ENCODE measurements around the gene HPCAL1.
A peak's percentile ranks its signal among the peaks of the same experiment; 100 is the strongest.

HPCAL1 gene

DNA sequence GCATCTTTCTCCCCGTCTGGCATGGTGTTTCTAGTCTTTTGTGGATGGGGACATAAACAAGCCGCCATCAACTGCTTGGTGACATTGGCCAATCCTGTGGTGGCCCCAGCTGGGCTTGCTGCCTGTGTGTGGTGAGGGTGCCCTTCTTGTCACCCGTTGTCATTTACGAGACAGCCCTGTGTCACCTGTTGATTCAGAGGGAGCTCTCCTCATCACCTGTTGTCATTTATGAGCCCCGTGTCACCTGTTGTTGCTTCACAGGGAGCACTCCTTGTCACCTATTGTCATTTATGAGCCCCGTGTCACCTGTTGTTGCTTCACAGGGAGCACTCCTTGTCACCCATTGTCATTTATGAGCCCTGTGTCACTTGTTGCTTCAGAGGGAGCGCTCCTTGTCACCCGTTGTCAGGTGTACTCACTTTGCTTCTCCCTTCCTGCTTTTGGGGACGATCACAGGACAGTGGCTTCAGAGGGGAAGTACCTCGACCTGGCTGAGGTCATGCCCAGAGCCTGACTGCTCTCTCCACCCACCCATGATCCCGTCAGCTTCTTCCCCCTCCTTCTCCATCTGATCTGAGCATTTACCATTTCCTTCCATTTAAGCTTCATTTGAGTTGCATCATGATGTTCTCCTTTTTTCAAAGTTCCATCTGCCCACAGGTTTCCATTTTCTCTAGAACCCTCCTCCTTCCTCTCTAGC lies 29.1 kb downstream of the HPCAL1 start:
- Histone ChIP-seq H3K27ac (ENCODE audit: insufficient read depth in 1 of 2, low read depth in 1 of 2, low read length in 2 of 2, poor library complexity in 1 of 2, severe bottlenecking in 2 of 2) (peak overlapping the region; percentile 30 to 80), H3K9me3 (ENCODE audit: control extremely low read depth in 1 of 5, control insufficient read depth in 4 of 5, insufficient read depth in 2 of 5, low read depth in 1 of 5, low read length in 4 of 5) (peaks cover 0 to 9% (median 3%) of the 10 kb centered on the region in 5 experiments), H3K36me3 (ENCODE audit: control insufficient read depth in 4 of 4, insufficient read depth in 4 of 4, low read length in 3 of 4) (peaks cover 0 to 10% (median 4%) of the 10 kb centered on the region in 4 experiments), H3K4me1 (ENCODE audit: control extremely low read depth in 1 of 4, control insufficient read depth in 4 of 4, insufficient read depth in 4 of 4, low read length in 3 of 4) (peaks cover 11 to 72% (median 59%) of the 10 kb centered on the region in 4 experiments), H3K27me3 (replicated peaks in 2 of 5; ENCODE audit: control insufficient read depth in 4 of 5, insufficient read depth in 5 of 5, low read length in 4 of 5) (no peaks in the 10 kb centered on the region), H3K4me3 (ENCODE audit: control insufficient read depth in 1 of 7, extremely low read depth in 1 of 7, insufficient read depth in 4 of 7, low read depth in 2 of 7, low read length in 6 of 7) (peak overlapping the region in 4 of 7 experiments; percentile 54 to 67 (median 56))
- DNase-seq = peak; percentile 70 to 95 (median 91)
- ChIA-PET CTCF (interaction anchor here (1.0 to 8.1 kb wide), 16 partner anchors 10 to 103 kb away, joined by 3 to 61 read pairs (median 4); no protein-coding TSS in a partner anchor), POLR2A (interaction anchor here (0.6 to 0.9 kb wide), 2 partner anchors 61 to 304 kb away, joined by 3 read pairs; no protein-coding TSS in a partner anchor)
- 27% methylated on average over 9 of the region's 11 CpGs for WGBS (ENCODE audit: insufficient coverage)

DNA sequence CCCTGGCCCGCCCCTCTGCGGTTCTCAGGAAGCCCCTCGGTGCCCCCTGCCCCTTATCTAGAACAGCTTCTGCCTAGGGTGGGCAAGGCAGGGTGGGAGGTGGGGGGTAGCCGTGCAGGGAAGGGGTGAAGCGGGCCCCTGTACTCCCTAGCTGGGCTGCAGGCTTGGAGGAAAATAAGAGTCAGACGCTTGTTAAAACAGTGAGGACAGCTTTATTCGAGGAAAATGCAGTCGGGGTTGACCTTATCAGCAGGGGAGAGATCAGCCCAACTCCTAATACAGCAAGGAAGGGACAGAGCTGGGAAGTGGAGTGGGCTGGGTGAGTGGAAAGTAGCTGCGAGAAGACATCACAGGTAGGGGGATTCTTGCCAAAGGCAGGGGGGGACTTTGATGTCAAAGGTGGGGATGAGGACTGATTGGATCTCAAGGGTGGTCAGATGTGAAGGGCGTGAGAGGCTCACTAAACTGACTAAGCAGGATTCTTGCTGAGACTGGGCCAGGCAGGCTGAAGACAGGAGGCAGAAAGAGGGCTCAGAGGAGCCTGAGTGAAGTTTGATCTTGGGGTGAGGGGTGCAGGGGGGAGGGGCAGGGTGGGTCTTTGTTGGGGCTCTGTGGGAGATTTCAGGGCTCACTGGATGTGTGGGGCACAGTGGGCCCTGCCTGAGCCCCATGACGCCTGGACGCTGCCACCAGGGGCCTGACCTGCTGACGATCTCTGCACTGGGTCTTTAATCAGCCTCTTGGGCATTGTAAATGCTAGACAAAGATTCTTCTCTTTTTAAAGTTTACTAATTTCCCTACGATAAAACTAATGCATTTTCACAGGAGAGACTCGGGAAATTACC lies 29.9 kb downstream of the HPCAL1 start:
- POLR2A ChIA-PET = interaction anchor here (0.6 to 0.9 kb wide), 2 partner anchors 60 to 304 kb away, joined by 3 read pairs; no protein-coding TSS in a partner anchor
- Histone ChIP-seq H3K4me3 (ENCODE audit: control insufficient read depth in 1 of 7, extremely low read depth in 1 of 7, insufficient read depth in 4 of 7, low read depth in 2 of 7, low read length in 6 of 7) (peak overlapping the region in 3 of 7 experiments; percentile 21 to 30 (median 25)), H3K27me3 (replicated peaks in 2 of 5; ENCODE audit: control insufficient read depth in 4 of 5, insufficient read depth in 5 of 5, low read length in 4 of 5) (no peaks in the 10 kb centered on the region), H3K27ac (ENCODE audit: insufficient read depth in 1 of 2, low read depth in 1 of 2, low read length in 2 of 2, poor library complexity in 1 of 2, severe bottlenecking in 2 of 2) (peak overlapping the region in 1 of 2 experiments; percentile 80), H3K36me3 (ENCODE audit: control insufficient read depth in 4 of 4, insufficient read depth in 4 of 4, low read length in 3 of 4) (peaks cover 0 to 10% (median 4%) of the 10 kb centered on the region in 4 experiments), H3K4me1 (ENCODE audit: control extremely low read depth in 1 of 4, control insufficient read depth in 4 of 4, insufficient read depth in 4 of 4, low read length in 3 of 4) (peaks cover 11 to 68% (median 61%) of the 10 kb centered on the region in 4 experiments), H3K9me3 (ENCODE audit: control extremely low read depth in 1 of 5, control insufficient read depth in 4 of 5, insufficient read depth in 2 of 5, low read depth in 1 of 5, low read length in 4 of 5) (peaks cover 0 to 9% (median 3%) of the 10 kb centered on the region in 5 experiments)
- CTCF ChIA-PET = interaction anchor here (1.0 to 8.1 kb wide), 13 partner anchors 9 to 102 kb away, joined by 3 to 61 read pairs (median 5); no protein-coding TSS in a partner anchor
- 60% methylated on average over 10 of the region's 15 CpGs for WGBS (ENCODE audit: insufficient coverage)
- peak in 1 of 3 donors; percentile 27 for DNase-seq

DNA sequence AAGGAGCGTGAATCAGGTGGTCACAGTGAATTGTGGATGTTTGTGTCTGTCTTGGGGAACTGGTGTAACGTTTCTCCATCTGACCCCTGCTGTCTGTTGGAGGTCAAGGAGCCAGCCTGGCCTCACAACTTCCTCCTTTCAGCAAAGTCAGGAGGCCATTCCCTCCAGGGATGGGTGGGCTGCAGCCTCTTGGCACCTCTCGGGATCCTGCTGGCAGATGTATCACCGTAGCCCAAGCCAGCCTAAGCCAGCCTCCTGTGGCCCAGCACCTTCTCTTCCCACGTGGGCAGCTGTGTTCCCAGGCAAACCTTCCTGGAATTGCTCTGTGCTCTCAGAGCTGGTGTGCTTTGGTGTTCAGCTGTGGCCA lies 30.5 kb downstream of the HPCAL1 start:
- Histone ChIP-seq H3K4me3 (ENCODE audit: control insufficient read depth in 1 of 7, extremely low read depth in 1 of 7, insufficient read depth in 4 of 7, low read depth in 2 of 7, low read length in 6 of 7) (peak overlapping the region in 1 of 7 experiments; percentile 30), H3K4me1 (ENCODE audit: control extremely low read depth in 1 of 4, control insufficient read depth in 4 of 4, insufficient read depth in 4 of 4, low read length in 3 of 4) (peaks cover 11 to 64% (median 58%) of the 10 kb centered on the region in 4 experiments), H3K27ac (ENCODE audit: insufficient read depth in 1 of 2, low read depth in 1 of 2, low read length in 2 of 2, poor library complexity in 1 of 2, severe bottlenecking in 2 of 2) (peak overlapping the region in 1 of 2 experiments; percentile 80), H3K27me3 (replicated peaks in 2 of 5; ENCODE audit: control insufficient read depth in 4 of 5, insufficient read depth in 5 of 5, low read length in 4 of 5) (no peaks in the 10 kb centered on the region), H3K36me3 (ENCODE audit: control insufficient read depth in 4 of 4, insufficient read depth in 4 of 4, low read length in 3 of 4) (peaks cover 0 to 10% (median 4%) of the 10 kb centered on the region in 4 experiments), H3K9me3 (ENCODE audit: control extremely low read depth in 1 of 5, control insufficient read depth in 4 of 5, insufficient read depth in 2 of 5, low read depth in 1 of 5, low read length in 4 of 5) (peaks cover 0 to 9% (median 3%) of the 10 kb centered on the region in 5 experiments)
- CTCF ChIA-PET = interaction anchor here (1.7 to 2.6 kb wide), 3 partner anchors 11 to 31 kb away, joined by 7 to 10 read pairs (median 7); no protein-coding TSS in a partner anchor
- POLR2A ChIA-PET = no interaction called here
- peak in 1 of 3 donors; percentile 22 for DNase-seq
- 61% methylated on average over 5 of the region's 5 CpGs for WGBS (ENCODE audit: insufficient coverage)

DNA sequence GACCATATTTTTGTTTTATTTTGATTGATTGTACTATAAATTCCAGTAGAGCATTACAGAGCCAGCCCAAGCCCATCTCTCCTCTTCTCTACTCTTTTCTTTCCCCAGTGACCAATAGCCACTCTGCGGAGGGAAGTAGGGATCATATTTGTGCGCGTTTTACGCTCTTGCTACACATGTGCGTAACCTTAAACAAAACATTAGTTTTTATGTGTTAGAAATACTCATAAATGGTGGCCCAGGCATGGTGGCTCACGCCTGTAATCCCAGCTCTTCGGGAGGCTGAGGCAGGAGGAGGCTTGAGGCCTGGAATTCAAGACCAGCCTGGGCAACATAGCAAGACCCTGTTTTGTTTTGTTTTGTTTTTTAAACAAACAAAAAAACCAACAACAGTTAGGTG lies 31.3 kb downstream of the HPCAL1 start:
- CTCF ChIA-PET = interaction anchor here (1.4 to 2.6 kb wide), 2 partner anchors 13 to 56 kb away, joined by 3 to 10 read pairs; no protein-coding TSS in a partner anchor
- Histone ChIP-seq H3K27me3 (replicated peaks in 2 of 5; ENCODE audit: control insufficient read depth in 4 of 5, insufficient read depth in 5 of 5, low read length in 4 of 5) (no peaks in the 10 kb centered on the region), H3K4me3 (ENCODE audit: control insufficient read depth in 1 of 7, extremely low read depth in 1 of 7, insufficient read depth in 4 of 7, low read depth in 2 of 7, low read length in 6 of 7) (no peak overlapping the region), H3K4me1 (ENCODE audit: control extremely low read depth in 1 of 4, control insufficient read depth in 4 of 4, insufficient read depth in 4 of 4, low read length in 3 of 4) (peaks cover 11 to 58% (median 51%) of the 10 kb centered on the region in 4 experiments), H3K27ac (ENCODE audit: insufficient read depth in 1 of 2, low read depth in 1 of 2, low read length in 2 of 2, poor library complexity in 1 of 2, severe bottlenecking in 2 of 2) (no peak overlapping the region), H3K36me3 (ENCODE audit: control insufficient read depth in 4 of 4, insufficient read depth in 4 of 4, low read length in 3 of 4) (peaks cover 0 to 16% (median 4%) of the 10 kb centered on the region in 4 experiments), H3K9me3 (ENCODE audit: control extremely low read depth in 1 of 5, control insufficient read depth in 4 of 5, insufficient read depth in 2 of 5, low read depth in 1 of 5, low read length in 4 of 5) (peaks cover 0 to 9% (median 3%) of the 10 kb centered on the region in 5 experiments)
- no peak for DNase-seq
- POLR2A ChIA-PET = no interaction called here
- 88% methylated on average over 5 of the region's 7 CpGs for WGBS (ENCODE audit: insufficient coverage)

DNA sequence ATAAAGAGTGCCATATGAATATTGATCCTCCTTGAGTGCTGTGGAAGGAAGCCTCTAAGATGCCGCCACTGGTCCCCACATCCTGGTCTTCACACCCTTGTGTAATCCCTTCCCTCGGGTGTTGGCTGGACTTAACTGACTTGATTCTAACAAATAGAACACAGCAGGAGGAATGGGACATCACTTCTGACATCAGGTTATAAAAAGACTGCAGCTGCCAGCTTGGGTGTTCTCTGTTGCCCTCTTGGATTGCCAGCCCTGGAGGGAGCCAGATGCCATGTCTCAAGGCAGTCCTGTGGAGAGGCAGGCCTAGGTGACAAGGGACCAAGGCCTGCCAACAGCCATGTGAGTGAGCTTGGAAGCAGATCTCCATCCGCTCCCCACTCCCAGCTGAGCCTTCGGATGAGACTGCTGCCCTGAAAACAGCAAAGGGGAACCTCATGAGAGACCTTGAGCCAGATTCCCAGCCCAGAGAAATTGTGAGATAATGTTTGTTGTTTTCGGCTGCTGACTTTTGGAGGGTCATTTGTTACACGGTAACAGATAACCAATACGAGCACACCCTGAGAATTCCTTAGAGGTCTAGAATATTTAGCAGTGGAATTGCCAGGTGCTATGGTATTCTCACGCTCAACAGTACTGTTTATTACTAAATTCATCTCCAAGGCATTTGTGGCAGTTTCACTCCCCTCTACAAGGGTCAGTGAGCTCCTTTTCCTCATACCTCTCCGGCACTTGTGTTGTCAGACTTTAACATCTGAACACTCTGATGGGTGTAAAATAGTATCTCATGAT lies 32.5 kb downstream of the HPCAL1 start:
- H3K4me1 ChIP-seq (ENCODE audit: control extremely low read depth in 1 of 4, control insufficient read depth in 4 of 4, insufficient read depth in 4 of 4, low read length in 3 of 4) = peaks cover 10 to 46% (median 39%) of the 10 kb centered on the region in 4 experiments
- DNase-seq = no peak
- H3K9me3 ChIP-seq (ENCODE audit: control extremely low read depth in 1 of 5, control insufficient read depth in 4 of 5, insufficient read depth in 2 of 5, low read depth in 1 of 5, low read length in 4 of 5) = peaks cover 0 to 9% (median 3%) of the 10 kb centered on the region in 5 experiments
- no peaks in the 10 kb centered on the region for H3K27me3 ChIP-seq (replicated peaks in 2 of 5; ENCODE audit: control insufficient read depth in 4 of 5, insufficient read depth in 5 of 5, low read length in 4 of 5)
- H3K4me3 ChIP-seq (ENCODE audit: control insufficient read depth in 1 of 7, extremely low read depth in 1 of 7, insufficient read depth in 4 of 7, low read depth in 2 of 7, low read length in 6 of 7) = no peak overlapping the region
- ChIA-PET CTCF (interaction anchor here (0.6 to 2.6 kb wide), 6 partner anchors 12 to 249 kb away, joined by 3 to 10 read pairs (median 4); no protein-coding TSS in a partner anchor), POLR2A (interaction anchor here (0.6 kb wide), 2 partner anchors 49 to 99 kb away, joined by 4 read pairs; no protein-coding TSS in a partner anchor)
- H3K36me3 ChIP-seq (ENCODE audit: control insufficient read depth in 4 of 4, insufficient read depth in 4 of 4, low read length in 3 of 4) = peaks cover 0 to 16% (median 7%) of the 10 kb centered on the region in 4 experiments
- H3K27ac ChIP-seq (ENCODE audit: insufficient read depth in 1 of 2, low read depth in 1 of 2, low read length in 2 of 2, poor library complexity in 1 of 2, severe bottlenecking in 2 of 2) = no peak overlapping the region
- 100% methylated on average over 8 of the region's 9 CpGs for WGBS (ENCODE audit: insufficient coverage)

DNA sequence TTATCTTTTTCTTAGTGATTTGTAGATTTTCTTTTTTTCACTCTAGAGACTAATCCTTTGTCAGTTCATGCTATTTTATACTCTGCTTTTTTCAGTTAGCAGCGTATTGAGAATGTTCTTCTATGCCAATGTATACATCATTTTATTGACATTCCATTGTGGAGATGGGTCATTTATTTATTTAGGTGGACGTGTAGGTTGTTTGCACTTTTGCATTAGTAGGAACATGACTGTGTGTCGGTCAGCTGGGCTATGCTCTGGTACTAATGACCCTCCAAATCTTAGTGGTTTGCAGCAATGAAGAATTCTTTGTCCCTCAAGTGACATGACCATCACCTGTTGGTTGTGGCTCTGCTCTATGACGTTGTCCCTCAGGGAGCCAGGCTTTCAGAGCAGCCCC lies 33.6 kb downstream of the HPCAL1 start:
- 100% methylated on average over 3 of the region's 4 CpGs for WGBS (ENCODE audit: insufficient coverage)
- POLR2A ChIA-PET = no interaction called here

More for the DNA sequence above, 33.6 kb downstream of the HPCAL1 start:
- Histone ChIP-seq H3K4me1 (ENCODE audit: control extremely low read depth in 1 of 4, control insufficient read depth in 4 of 4, insufficient read depth in 4 of 4, low read length in 3 of 4) (peaks cover 5 to 35% (median 30%) of the 10 kb centered on the region in 4 experiments), H3K9me3 (ENCODE audit: control extremely low read depth in 1 of 5, control insufficient read depth in 4 of 5, insufficient read depth in 2 of 5, low read depth in 1 of 5, low read length in 4 of 5) (peaks cover 0 to 9% (median 3%) of the 10 kb centered on the region in 5 experiments), H3K27ac (ENCODE audit: insufficient read depth in 1 of 2, low read depth in 1 of 2, low read length in 2 of 2, poor library complexity in 1 of 2, severe bottlenecking in 2 of 2) (no peak overlapping the region), H3K36me3 (ENCODE audit: control insufficient read depth in 4 of 4, insufficient read depth in 4 of 4, low read length in 3 of 4) (peaks cover 0 to 16% (median 7%) of the 10 kb centered on the region in 4 experiments), H3K27me3 (replicated peaks in 2 of 5; ENCODE audit: control insufficient read depth in 4 of 5, insufficient read depth in 5 of 5, low read length in 4 of 5) (no peaks in the 10 kb centered on the region), H3K4me3 (ENCODE audit: control insufficient read depth in 1 of 7, extremely low read depth in 1 of 7, insufficient read depth in 4 of 7, low read depth in 2 of 7, low read length in 6 of 7) (no peak overlapping the region)
- CTCF ChIA-PET = interaction anchor here (1.1 kb wide), 1 partner anchor 38 kb away, joined by 3 read pairs; no protein-coding TSS in a partner anchor
- no peak for DNase-seq
